ENCODE results near the gene GLOD4. TPM values are rescaled to one million over a fixed set of nuclear protein-coding genes. Genes with fewer than 3 reads are reported as not detected.

Gene GLOD4
- total RNA-seq, 2 experiments from 2014 or later = 48.4 to 79.7 TPM

- no peaks in the 10 kb centered on the region for H3K9me2 ChIP-seq (ENCODE audit: insufficient read depth, low read length)
- no peaks in the 10 kb centered on the region for H3K4me1 ChIP-seq (ENCODE audit: insufficient read depth, low read length, poor library complexity, severe bottlenecking)
- ChIA-PET POLR2A (no interaction called here), CTCF (ENCODE audit: unreplicated experiment) (no interaction called here)
- H4K20me1 ChIP-seq (ENCODE audit: insufficient read depth, low read length) = no peaks in the 10 kb centered on the region
- H3K79me2 ChIP-seq (ENCODE audit: insufficient read depth, low read depth, low read length) = no peaks in the 10 kb centered on the region
- no peak overlapping the region for H3K27ac ChIP-seq (ENCODE audit: low read depth, low read length, poor library complexity, severe bottlenecking)
- intact Hi-C loops (cut with micrococcal nuclease; ENCODE audit: unreplicated experiment) = no loop called here
- H2AFZ ChIP-seq (ENCODE audit: low read length) = no peak overlapping the region
- BruUV-seq (replicated peaks) = no TSS peak
- H3K4me2 ChIP-seq (ENCODE audit: low read length) = no peak overlapping the region
- no peak overlapping the region for H3K4me3 ChIP-seq (ENCODE audit: low read depth, low read length, poor library complexity, severe bottlenecking)
- no peaks in the 10 kb centered on the region for H3K9me3 ChIP-seq (ENCODE audit: low read length)
- peaks cover 32% of the 10 kb centered on the region for H3K36me3 ChIP-seq (ENCODE audit: insufficient read depth, low read length)
- no peak for DNase-seq (ENCODE audit: low spot score)
- TF ChIP-seq EZH2phosphoT487 (IDR thresholded peaks at IDR 0.05; ENCODE audit: borderline replicate concordance, low read depth, low read length) (no peak), CTCF (conservative IDR thresholded peaks at IDR 0.05; ENCODE audit: low read length) (no peak)
Observed at GRCh38 chr17:795276-795675, 13.2 kb upstream of the GLOD4 start.

- CTCF ChIA-PET (ENCODE audit: unreplicated experiment) = no interaction called here
- H2AFZ ChIP-seq (ENCODE audit: low read length) = no peak overlapping the region
- H3K4me3 ChIP-seq (ENCODE audit: low read depth, low read length, poor library complexity, severe bottlenecking) = no peak overlapping the region
- H3K4me1 ChIP-seq (ENCODE audit: insufficient read depth, low read length, poor library complexity, severe bottlenecking) = no peaks in the 10 kb centered on the region
- no peaks in the 10 kb centered on the region for H3K9me3 ChIP-seq (ENCODE audit: low read length)
- DNase-seq (ENCODE audit: low spot score) = peak; percentile 27
- POLR2A ChIA-PET = no interaction called here
- H3K27ac ChIP-seq (ENCODE audit: low read depth, low read length, poor library complexity, severe bottlenecking) = no peak overlapping the region
- H3K4me2 ChIP-seq (ENCODE audit: low read length) = no peak overlapping the region
- H3K79me2 ChIP-seq (ENCODE audit: insufficient read depth, low read depth, low read length) = no peaks in the 10 kb centered on the region
- H3K9me2 ChIP-seq (ENCODE audit: insufficient read depth, low read length) = no peaks in the 10 kb centered on the region
- TF ChIP-seq EZH2phosphoT487 (IDR thresholded peaks at IDR 0.05; ENCODE audit: borderline replicate concordance, low read depth, low read length) (no peak), CTCF (conservative IDR thresholded peaks at IDR 0.05; ENCODE audit: low read length) (peak; percentile 61)
- intact Hi-C loops (cut with micrococcal nuclease; ENCODE audit: unreplicated experiment) = no loop called here
- BruUV-seq (replicated peaks) = TSS peak; percentile 27
- H3K36me3 ChIP-seq (ENCODE audit: insufficient read depth, low read length) = peaks cover 36% of the 10 kb centered on the region
- no peaks in the 10 kb centered on the region for H4K20me1 ChIP-seq (ENCODE audit: insufficient read depth, low read length)
Observed at GRCh38 chr17:794876-795275, 12.8 kb upstream of the GLOD4 start.

DNA sequence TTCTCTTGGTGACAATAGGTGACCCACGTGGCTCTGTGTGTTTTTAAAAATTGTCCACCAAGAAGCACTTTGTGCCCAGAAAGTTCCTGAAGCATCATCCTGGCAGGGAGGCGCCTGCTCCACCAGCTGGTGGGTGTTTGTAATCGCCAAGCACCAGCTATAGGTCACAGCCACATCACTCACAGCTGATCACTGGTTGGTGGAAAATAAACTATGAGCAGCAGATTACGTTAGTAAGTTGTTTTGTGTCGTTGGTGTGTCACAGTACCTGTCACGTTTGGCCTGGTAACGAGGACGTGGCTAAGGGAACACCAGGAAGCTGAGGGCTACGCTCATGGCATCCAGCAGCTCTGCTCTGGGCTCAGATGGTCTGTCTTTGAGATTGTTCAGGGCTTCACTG, 10.2 kb upstream of the GLOD4 start:
- no peak overlapping the region for H3K4me3 ChIP-seq (ENCODE audit: low read depth, low read length, poor library complexity, severe bottlenecking)
- no peaks in the 10 kb centered on the region for H4K20me1 ChIP-seq (ENCODE audit: insufficient read depth, low read length)
- no peaks in the 10 kb centered on the region for H3K9me2 ChIP-seq (ENCODE audit: insufficient read depth, low read length)
- intact Hi-C loops (cut with micrococcal nuclease; ENCODE audit: unreplicated experiment) = no loop called here
- no peak overlapping the region for H2AFZ ChIP-seq (ENCODE audit: low read length)
- TF ChIP-seq EZH2phosphoT487 (IDR thresholded peaks at IDR 0.05; ENCODE audit: borderline replicate concordance, low read depth, low read length) (no peak), CTCF (conservative IDR thresholded peaks at IDR 0.05; ENCODE audit: low read length) (0 out of 2 replicates have a peak, but pooled peaks have one; percentile 19)
- H3K4me1 ChIP-seq (ENCODE audit: insufficient read depth, low read length, poor library complexity, severe bottlenecking) = no peaks in the 10 kb centered on the region
- no peak overlapping the region for H3K27ac ChIP-seq (ENCODE audit: low read depth, low read length, poor library complexity, severe bottlenecking)
- H3K79me2 ChIP-seq (ENCODE audit: insufficient read depth, low read depth, low read length) = no peaks in the 10 kb centered on the region
- H3K4me2 ChIP-seq (ENCODE audit: low read length) = no peak overlapping the region
- no peaks in the 10 kb centered on the region for H3K9me3 ChIP-seq (ENCODE audit: low read length)
- no peak for DNase-seq (ENCODE audit: low spot score)
- ChIA-PET CTCF (ENCODE audit: unreplicated experiment) (no interaction called here), POLR2A (interaction anchor here (2.0 kb wide), 1 partner anchor 10 kb away, joined by 6 read pairs; the partner anchor contains the start of genes GLOD4 and MRM3)
- H3K36me3 ChIP-seq (ENCODE audit: insufficient read depth, low read length) = peaks cover 61% of the 10 kb centered on the region
- BruUV-seq (replicated peaks) = no TSS peak
